Gastrocnemius medialis (tissue), 4 donors: ENCODE results near the gene SYT7.

Source experiments
- CTCF ChIP-seq, 5 experiments: fragments of 450-650 bp in 3 of 5; fragments of 200-600 bp in 2 of 5; sonication (generic) in 2 of 5; IDR thresholded peaks in 4 of 5; conservative IDR thresholded peaks in 1 of 5; 1 replicate in 4 of 5; 2 replicates in 1 of 5; pipeline ENCODE4 v1.5.1; 2016 to 2019; ENCODE audit warnings: antibody characterized with exemption in 5 of 5, mild to moderate bottlenecking in 3 of 5, moderate library complexity in 3 of 5
- POLR2A ChIP-seq, 2 donors: fragments of 450-650 bp; IDR thresholded peaks; one replicate each; pipeline ENCODE4 v1.6.1; 2017; ENCODE audit warnings: antibody characterized with exemption in 2 of 2, mild to moderate bottlenecking in 2 of 2, moderate library complexity in 2 of 2

GRCh38 chr11:61480261-61480993, 100.4 kb downstream of the SYT7 start:
- TF ChIP-seq POLR2A (IDR thresholded peaks at IDR 0.05) (no peak), CTCF (IDR thresholded peaks at IDR 0.05 in 4 of 5, conservative IDR thresholded peaks at IDR 0.05 in 1 of 5) (no peak)
